HS-5 (cell line): ENCODE data around the gene HEXIM2.
A peak's percentile ranks its signal among the peaks of the same experiment; 100 is the strongest.

Source experiments
- DNase-seq: peaks from one replicate; pipeline ENCODE4 v3.0.0-alpha.2; 2012; ENCODE audit warnings: low read depth

Gene HEXIM2

GRCh38 chr17:45144199-45145034 lies 17.3 kb upstream of the HEXIM2 start:
- no peak for DNase-seq

GRCh38 chr17:45145035-45145389 lies 16.7 kb upstream of the HEXIM2 start:
- DNase-seq, result no peak

- DNase-seq, result no peak
Measured at GRCh38 chr17:45146166-45146565, 15.5 kb upstream of the HEXIM2 start.

- no peak for DNase-seq
Measured at GRCh38 chr17:45146592-45146889, 15.1 kb upstream of the HEXIM2 start.

GRCh38 chr17:45146890-45147580 lies 14.6 kb upstream of the HEXIM2 start:
- peak; percentile 46 for DNase-seq

- DNase-seq, result peak; percentile 81
Measured at GRCh38 chr17:45147581-45148182, 14.0 kb upstream of the HEXIM2 start.

GRCh38 chr17:45148183-45149036 lies 13.3 kb upstream of the HEXIM2 start, which contains the start of gene HEXIM1:
TSS of gene HEXIM1 (plus strand) at chr17:45148475. CDS start at chr17:45149191, 716 bp downstream.
- DNase-seq, result peak; percentile 98

- no peak for DNase-seq
Measured at GRCh38 chr17:45149037-45149668, 12.5 kb upstream of the HEXIM2 start.

- no peak for DNase-seq
Measured at GRCh38 chr17:45149669-45150664, 11.7 kb upstream of the HEXIM2 start.

GRCh38 chr17:45150911-45151809 lies 10.5 kb upstream of the HEXIM2 start:
- no peak for DNase-seq

- no peak for DNase-seq
Measured at GRCh38 chr17:45155029-45155428, 6.6 kb upstream of the HEXIM2 start.

- no peak for DNase-seq
Measured at GRCh38 chr17:45155483-45155882, 6.2 kb upstream of the HEXIM2 start.

GRCh38 chr17:45156242-45156641 lies 5.4 kb upstream of the HEXIM2 start:
- no peak for DNase-seq

GRCh38 chr17:45160447-45161287 lies 1.0 kb upstream of the HEXIM2 start:
- DNase-seq, result no peak

GRCh38 chr17:45162025-45162687 lies 481 bp downstream of the HEXIM2 start:
- no peak for DNase-seq

GRCh38 chr17:45164734-45165269 lies 3.1 kb downstream of the HEXIM2 start:
- no peak for DNase-seq

GRCh38 chr17:45168991-45169752 lies 7.5 kb downstream of the HEXIM2 start:
- DNase-seq, result no peak
